PFSK-1 (cell line): Measurements from ENCODE around the gene PSEN1. TPM values are rescaled to one million over a fixed set of nuclear protein-coding genes. Genes with fewer than 3 reads are reported as not detected.

Experiments
- FOXP2 ChIP-seq: optimal IDR thresholded peaks from 2 replicates; pipeline ENCODE3; 2011; ENCODE audit warnings: borderline replicate concordance, control low read depth, inconsistent platforms; ENCODE audit not compliant: insufficient read depth; ENCODE audit errors: extremely low read length, extremely low read depth
- POLR2AphosphoS5 ChIP-seq: IDR thresholded peaks from 2 replicates; pipeline ENCODE4 v1.6.1; 2012; ENCODE audit warnings: low read depth, mild to moderate bottlenecking, control low read depth, low read length, moderate library complexity
- SIN3A ChIP-seq: IDR thresholded peaks from 2 replicates; pipeline ENCODE4 v1.6.1; 2012; ENCODE audit warnings: mild to moderate bottlenecking, low read length, moderate library complexity, borderline replicate concordance; ENCODE audit not compliant: insufficient read depth
- TAF1 ChIP-seq: IDR thresholded peaks from 2 replicates; pipeline ENCODE4 v1.6.1; 2012; ENCODE audit warnings: low read length, control low read depth, borderline replicate concordance; ENCODE audit not compliant: insufficient read depth
- polyA plus RNA-seq: library from polyadenylated mRNA; unstranded; fragments of >200 nt; gene quantifications from one replicate; pipeline ENCODE4 v1.2.1, GENCODE V29; 2012; ENCODE audit warnings: low read depth, missing spikeins; ENCODE audit not compliant: insufficient read length
- TF ChIP-seq, protein P1 (sequence below), 2 experiments: IDR thresholded peaks; 2 replicates each; pipeline versions ENCODE4 v1.6.1 to v1.8.0; 2011 to 2012; ENCODE audit warnings: low read depth in 2 of 2, low read length in 2 of 2, control low read depth in 1 of 2, inconsistent platforms in 1 of 2, mild to moderate bottlenecking in 1 of 2, moderate library complexity in 1 of 2; ENCODE audit not compliant: insufficient read depth in 1 of 2

Gene PSEN1
- 14.7 TPM for polyA plus RNA-seq

DNA sequence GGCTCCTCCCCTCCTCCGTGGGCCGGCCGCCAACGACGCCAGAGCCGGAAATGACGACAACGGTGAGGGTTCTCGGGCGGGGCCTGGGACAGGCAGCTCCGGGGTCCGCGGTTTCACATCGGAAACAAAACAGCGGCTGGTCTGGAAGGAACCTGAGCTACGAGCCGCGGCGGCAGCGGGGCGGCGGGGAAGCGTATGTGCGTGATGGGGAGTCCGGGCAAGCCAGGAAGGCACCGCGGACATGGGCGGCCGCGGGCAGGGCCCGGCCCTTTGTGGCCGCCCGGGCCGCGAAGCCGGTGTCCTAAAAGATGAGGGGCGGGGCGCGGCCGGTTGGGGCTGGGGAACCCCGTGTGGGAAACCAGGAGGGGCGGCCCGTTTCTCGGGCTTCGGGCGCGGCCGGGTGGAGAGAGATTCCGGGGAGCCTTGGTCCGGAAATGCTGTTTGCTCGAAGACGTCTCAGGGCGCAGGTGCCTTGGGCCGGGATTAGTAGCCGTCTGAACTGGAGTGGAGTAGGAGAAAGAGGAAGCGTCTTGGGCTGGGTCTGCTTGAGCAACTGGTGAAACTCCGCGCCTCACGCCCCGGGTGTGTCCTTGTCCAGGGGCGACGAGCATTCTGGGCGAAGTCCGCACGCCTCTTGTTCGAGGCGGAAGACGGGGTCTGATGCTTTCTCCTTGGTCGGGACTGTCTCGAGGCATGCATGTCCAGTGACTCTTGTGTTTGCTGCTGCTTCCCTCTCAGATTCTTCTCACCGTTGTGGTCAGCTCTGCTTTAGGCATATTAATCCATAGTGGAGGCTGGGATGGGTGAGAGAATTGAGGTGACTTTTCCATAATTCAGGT, at the start of gene PSEN1:
PSEN1 (plus strand) TSS at position 121 of the 839 bp plus-strand sequence. CDS start 11,513 bp downstream, outside the sequence.
- TF ChIP-seq SIN3A (no peak), FOXP2 (no peak), POLR2AphosphoS5 (peak; percentile 54; the same call in 1 of the 2 replicates), TAF1 (no peak)
- TF ChIP-seq, protein P1, sequence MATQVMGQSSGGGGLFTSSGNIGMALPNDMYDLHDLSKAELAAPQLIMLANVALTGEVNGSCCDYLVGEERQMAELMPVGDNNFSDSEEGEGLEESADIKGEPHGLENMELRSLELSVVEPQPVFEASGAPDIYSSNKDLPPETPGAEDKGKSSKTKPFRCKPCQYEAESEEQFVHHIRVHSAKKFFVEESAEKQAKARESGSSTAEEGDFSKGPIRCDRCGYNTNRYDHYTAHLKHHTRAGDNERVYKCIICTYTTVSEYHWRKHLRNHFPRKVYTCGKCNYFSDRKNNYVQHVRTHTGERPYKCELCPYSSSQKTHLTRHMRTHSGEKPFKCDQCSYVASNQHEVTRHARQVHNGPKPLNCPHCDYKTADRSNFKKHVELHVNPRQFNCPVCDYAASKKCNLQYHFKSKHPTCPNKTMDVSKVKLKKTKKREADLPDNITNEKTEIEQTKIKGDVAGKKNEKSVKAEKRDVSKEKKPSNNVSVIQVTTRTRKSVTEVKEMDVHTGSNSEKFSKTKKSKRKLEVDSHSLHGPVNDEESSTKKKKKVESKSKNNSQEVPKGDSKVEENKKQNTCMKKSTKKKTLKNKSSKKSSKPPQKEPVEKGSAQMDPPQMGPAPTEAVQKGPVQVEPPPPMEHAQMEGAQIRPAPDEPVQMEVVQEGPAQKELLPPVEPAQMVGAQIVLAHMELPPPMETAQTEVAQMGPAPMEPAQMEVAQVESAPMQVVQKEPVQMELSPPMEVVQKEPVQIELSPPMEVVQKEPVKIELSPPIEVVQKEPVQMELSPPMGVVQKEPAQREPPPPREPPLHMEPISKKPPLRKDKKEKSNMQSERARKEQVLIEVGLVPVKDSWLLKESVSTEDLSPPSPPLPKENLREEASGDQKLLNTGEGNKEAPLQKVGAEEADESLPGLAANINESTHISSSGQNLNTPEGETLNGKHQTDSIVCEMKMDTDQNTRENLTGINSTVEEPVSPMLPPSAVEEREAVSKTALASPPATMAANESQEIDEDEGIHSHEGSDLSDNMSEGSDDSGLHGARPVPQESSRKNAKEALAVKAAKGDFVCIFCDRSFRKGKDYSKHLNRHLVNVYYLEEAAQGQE (IDR thresholded peaks at IDR 0.05; ENCODE audit: insufficient read depth in 1 of 2, low read depth in 2 of 2, low read length in 2 of 2) = no peak

DNA sequence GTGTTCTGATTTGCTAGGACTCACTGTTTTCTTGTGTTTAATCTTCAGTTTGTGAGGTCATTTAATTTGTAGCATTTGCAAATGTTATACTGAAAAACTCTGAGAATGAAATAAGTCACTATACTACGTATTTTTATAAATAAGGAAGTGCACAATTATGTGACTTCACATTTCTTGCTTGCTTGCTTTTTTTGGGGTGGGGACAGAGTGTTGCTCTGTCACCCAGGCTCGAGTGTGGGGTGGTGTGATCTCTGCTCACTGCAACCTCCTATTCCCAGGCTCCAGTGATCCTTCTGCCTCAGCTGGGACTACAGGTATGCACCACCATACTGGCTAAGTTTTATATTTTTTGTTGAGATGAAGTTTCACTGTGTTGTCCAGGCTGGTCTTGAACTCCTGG, 45.3 kb upstream of the PSEN1 start:
- no peak for TF ChIP-seq FOXP2
- TF ChIP-seq SIN3A = no peak
- TF ChIP-seq POLR2AphosphoS5 = no peak
- TF ChIP-seq, protein P1 (IDR thresholded peaks at IDR 0.05; ENCODE audit: insufficient read depth in 1 of 2, low read depth in 2 of 2, low read length in 2 of 2) = no peak
- TF ChIP-seq TAF1 = no peak

DNA sequence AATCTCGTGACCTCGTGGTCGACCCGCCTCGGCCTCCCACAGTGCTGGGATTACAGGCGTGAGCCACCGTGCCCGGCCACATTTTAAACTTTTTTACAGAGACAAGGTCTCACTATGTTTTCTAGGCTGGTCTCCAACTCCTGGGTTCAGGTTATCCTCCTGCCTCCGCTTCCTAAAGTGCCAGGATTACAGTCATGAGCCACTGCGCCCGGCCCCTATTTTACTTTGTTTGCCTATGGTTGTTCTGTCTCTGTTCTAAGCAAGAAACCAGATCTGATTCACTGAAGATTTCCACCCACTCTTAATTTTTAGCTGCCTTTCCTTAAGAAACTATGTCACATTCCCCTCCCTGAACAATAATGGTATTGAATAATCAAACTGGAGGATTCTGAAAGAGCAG, 38.9 kb upstream of the PSEN1 start:
- no peak for TF ChIP-seq POLR2AphosphoS5
- TF ChIP-seq FOXP2 = no peak
- TF ChIP-seq SIN3A = no peak
- TF ChIP-seq TAF1 = no peak
- TF ChIP-seq, protein P1 (IDR thresholded peaks at IDR 0.05; ENCODE audit: insufficient read depth in 1 of 2, low read depth in 2 of 2, low read length in 2 of 2) = no peak

DNA sequence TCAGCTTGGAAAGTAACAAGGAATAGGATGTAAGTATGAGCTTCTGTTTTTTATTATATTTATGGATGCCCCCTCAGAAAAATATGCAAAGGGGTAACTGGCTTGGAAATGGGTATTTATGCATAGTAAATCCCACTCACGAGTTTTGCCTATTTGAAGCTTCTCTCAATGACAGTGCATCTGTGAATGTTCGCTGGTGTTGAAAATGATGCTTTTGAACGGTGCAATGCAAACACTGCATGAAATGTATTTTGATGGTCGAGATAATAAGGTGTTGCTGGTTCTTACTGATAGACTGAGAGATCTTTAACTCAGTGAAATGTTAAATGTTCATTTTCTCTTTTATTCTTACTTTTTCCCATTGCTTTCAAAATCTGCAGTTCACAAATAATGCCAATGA, 36.0 kb upstream of the PSEN1 start:
- TF ChIP-seq, protein P1 (IDR thresholded peaks at IDR 0.05; ENCODE audit: insufficient read depth in 1 of 2, low read depth in 2 of 2, low read length in 2 of 2) = no peak
- TF ChIP-seq POLR2AphosphoS5 = no peak
